Stimulated activated CD4-positive, alpha-beta T cell treated with anti-CD3 and anti-CD28 coated beads, Interleukin-15, amount 100 ng/mL, for 24 hours (primary cell): Measurements from ENCODE around the gene NELL2.
"Not testable (repeated sequence)": the region's sequence is repeated elsewhere in the genome, so short reads cannot be mapped to it uniquely, and the experiment has no call there.

Experiments
- DNase-seq: peaks from one replicate; pipeline ENCODE4 v3.0.0-alpha.2; 2020

NELL2 gene

GRCh38 chr12:44875954-44876543 lies at the start of gene NELL2:
Gene NELL2 (minus strand): TSS chr12:44876315. CDS start chr12:44875869, 446 bp downstream.
- peak; percentile 81 for DNase-seq

- no peak for DNase-seq
Observed at GRCh38 chr12:44921736-44922135, 45.6 kb upstream of the NELL2 start.

- no peak for DNase-seq
Observed at GRCh38 chr12:44917141-44917540, 41.0 kb upstream of the NELL2 start.

- no peak for DNase-seq
Observed at GRCh38 chr12:44915958-44916357, 39.8 kb upstream of the NELL2 start.

- no peak for DNase-seq
Observed at GRCh38 chr12:44904321-44904720, 28.2 kb upstream of the NELL2 start.

GRCh38 chr12:44898108-44898507 lies 22.0 kb upstream of the NELL2 start:
- not testable (repeated sequence) for DNase-seq

- no peak for DNase-seq
Observed at GRCh38 chr12:44889926-44890325, 13.8 kb upstream of the NELL2 start.

- DNase-seq, result no peak
Observed at GRCh38 chr12:44889162-44889561, 13.0 kb upstream of the NELL2 start.

- DNase-seq, result no peak
Observed at GRCh38 chr12:44885902-44886301, 9.8 kb upstream of the NELL2 start.

- DNase-seq, result no peak
Observed at GRCh38 chr12:44881197-44881596, 5.1 kb upstream of the NELL2 start.

- peak; percentile 57 for DNase-seq
Observed at GRCh38 chr12:44876544-44877410, 662 bp upstream of the NELL2 start.

- peak; percentile 36 for DNase-seq
Observed at GRCh38 chr12:44875417-44875953, 630 bp downstream of the NELL2 start.

- peak; percentile 39 for DNase-seq
Observed at GRCh38 chr12:44874981-44875416, 1.1 kb downstream of the NELL2 start.

- DNase-seq, result no peak
Observed at GRCh38 chr12:44873898-44874297, 2.2 kb downstream of the NELL2 start.

GRCh38 chr12:44869503-44869902 lies 6.6 kb downstream of the NELL2 start:
- no peak for DNase-seq

GRCh38 chr12:44863867-44864266 lies 12.2 kb downstream of the NELL2 start:
- no peak for DNase-seq

GRCh38 chr12:44859998-44860689 lies 16.0 kb downstream of the NELL2 start:
- no peak for DNase-seq

GRCh38 chr12:44858226-44858855 lies 17.8 kb downstream of the NELL2 start:
- DNase-seq, result no peak

GRCh38 chr12:44852483-44852882 lies 23.6 kb downstream of the NELL2 start:
- no peak for DNase-seq

GRCh38 chr12:44851586-44851985 lies 24.5 kb downstream of the NELL2 start:
- no peak for DNase-seq

- DNase-seq, result no peak
Observed at GRCh38 chr12:44848703-44849085, 27.4 kb downstream of the NELL2 start.

GRCh38 chr12:44847888-44848702 lies 28.0 kb downstream of the NELL2 start:
- peak; percentile 65 for DNase-seq
